Measurements from ENCODE around the gene PCDHA3. TPM values are rescaled to one million over a fixed set of nuclear protein-coding genes. Genes with fewer than 3 reads are reported as not detected.
A peak's percentile ranks its signal among the peaks of the same experiment; 100 is the strongest.
"Not testable (repeated sequence)": the region's sequence is repeated elsewhere in the genome, so short reads cannot be mapped to it uniquely, and the experiment has no call there.

Gene PCDHA3
- polyA plus RNA-seq, 2 of the 4 experiments (the other 2 are of a cell fraction), result 0.84 to 1.7 TPM

GRCh38 chr5:140801494-140801841, 611 bp downstream of the PCDHA3 start:
- Histone ChIP-seq H3K4me2 (peak overlapping the region; percentile 66), H3K4me3 (peak overlapping the region; percentile 49), H3K27ac (peak overlapping the region; percentile 29 to 74; a peak in 5 of 6 replicates), H3K4me1 (no peaks in the 10 kb centered on the region), H3K9me3 (peaks cover 32% of the 10 kb centered on the region)
- DNase-seq (ENCODE audit: low read depth in 1 of 2, low spot score in 1 of 2) (peak; percentile 29 to 57), ATAC-seq (peak; percentile 56 to 83; a peak in 3 of 6 replicates), FAIRE-seq (no peak)
- WGBS (ENCODE audit: missing lambda C conversion rate), result 31% methylated on average over 16 of the region's 16 CpGs
- ChIA-PET POLR2A (no interaction called here), CTCF (interaction anchor here (0.6 to 3.1 kb wide), 13 partner anchors 14 to 268 kb away, joined by 3 to 16 read pairs (median 4); partner anchors contain the start of genes PCDHA12 and PCDHA5)
- TF ChIP-seq CTCF (IDR thresholded peaks at IDR 0.05), result peak; percentile 31; the same call in 1 of the 3 replicates
- no peak for TF ChIP-seq MYC (IDR thresholded peaks at IDR 0.05; ENCODE audit: borderline replicate concordance, low read length)

- CTCF ChIA-PET, result interaction anchor here (1.0 to 3.1 kb wide), 9 partner anchors 13 to 267 kb away, joined by 3 to 16 read pairs (median 4); partner anchors contain the start of genes PCDHA12 and PCDHA5
- H3K4me1 ChIP-seq; DNase-seq (ENCODE audit: low read depth in 1 of 2, low spot score in 1 of 2); FAIRE-seq; ATAC-seq; H3K4me2 ChIP-seq; H3K27ac ChIP-seq; H3K4me3 ChIP-seq; POLR2A ChIA-PET: not testable (repeated sequence)
- H3K9me3 ChIP-seq, result peaks cover 29% of the 10 kb centered on the region
- WGBS (ENCODE audit: missing lambda C conversion rate), result 82% methylated on average over 45 of the region's 45 CpGs
Observed at GRCh38 chr5:140802381-140802780, 1.5 kb downstream of the PCDHA3 start.

- no peaks in the 10 kb centered on the region for H3K4me1 ChIP-seq
- peaks cover 26% of the 10 kb centered on the region for H3K9me3 ChIP-seq
- ATAC-seq (no peak), FAIRE-seq (no peak), DNase-seq (ENCODE audit: low read depth in 1 of 2, low spot score in 1 of 2) (no peak)
- ChIA-PET CTCF (interaction anchor here (1.0 to 3.1 kb wide), 8 partner anchors 12 to 266 kb away, joined by 3 to 16 read pairs (median 4); partner anchors contain the start of genes PCDHA12 and PCDHA5), POLR2A (no interaction called here)
- no peak for TF ChIP-seq CEBPB (IDR thresholded peaks at IDR 0.05)
- no peak for TF ChIP-seq HOXB5 (CRISPR knock-in tag; IDR thresholded peaks at IDR 0.05)
- no peak for TF ChIP-seq NR3C1 (IDR thresholded peaks at IDR 0.05)
- TF ChIP-seq RNF2 (IDR thresholded peaks at IDR 0.05; ENCODE audit: borderline replicate concordance, low read depth), result no peak
- no peak for TF ChIP-seq POLR2A (IDR thresholded peaks at IDR 0.05; ENCODE audit: low read length)
- no peak for TF ChIP-seq HOXB13 (CRISPR knock-in tag; IDR thresholded peaks at IDR 0.05; ENCODE audit: low read depth)
- TF ChIP-seq TP53 (CRISPR knock-in tag; IDR thresholded peaks at IDR 0.05), result no peak
- no peak for TF ChIP-seq HEYL (CRISPR knock-in tag; IDR thresholded peaks at IDR 0.05)
- no peak for TF ChIP-seq NFE2L2 (conservative IDR thresholded peaks at IDR 0.05; ENCODE audit: low read length)
- TF ChIP-seq BCL3 (IDR thresholded peaks at IDR 0.05), result no peak
- H3K27ac ChIP-seq, result no peak overlapping the region
- WGBS (ENCODE audit: missing lambda C conversion rate), result 85% methylated on average over 50 of the region's 53 CpGs
- no peak overlapping the region for H3K4me3 ChIP-seq
- no peak overlapping the region for H3K4me2 ChIP-seq
Observed at GRCh38 chr5:140802781-140803271, 2.0 kb downstream of the PCDHA3 start.

GRCh38 chr5:140806834-140807775, 6.2 kb downstream of the PCDHA3 start, which contains the start of gene PCDHA4:
Gene PCDHA4 (plus strand): TSS chr5:140807068.
- peak within 1 kb of the TSS; percentile 66 to 80 for H3K27ac ChIP-seq
- DNase-seq (ENCODE audit: low read depth in 1 of 2, low spot score in 1 of 2), result peak; percentile 24 to 74
- ChIA-PET CTCF (interaction anchor here (0.7 to 6.5 kb wide), 25 partner anchors 9 to 358 kb away, joined by 3 to 74 read pairs (median 5); partner anchors contain the start of genes PCDHA1, PCDHA11, PCDHA12 and PCDHA5), POLR2A (no interaction called here)
- peak within 1 kb of the TSS; percentile 60 for H3K4me3 ChIP-seq
- H3K9me3 ChIP-seq, result peaks cover 3% of the 10 kb centered on the region; the same call in 1 of the 3 replicates
- H3K4me1 ChIP-seq, result no peaks in the 10 kb centered on the region
- peak; percentile 97 to 98 for ATAC-seq
- peak within 1 kb of the TSS; percentile 60 for H3K4me2 ChIP-seq
- 35% methylated on average over 38 of the region's 47 CpGs for WGBS (ENCODE audit: missing lambda C conversion rate)
- FAIRE-seq, result peak; percentile 74
- TF ChIP-seq EHF (CRISPR knock-in tag; IDR thresholded peaks at IDR 0.05) (no peak), MAFK (IDR thresholded peaks at IDR 0.05; ENCODE audit: partially characterized antibody) (no peak), PHF8 (IDR thresholded peaks at IDR 0.05; ENCODE audit: borderline replicate concordance, low read depth) (peak; percentile 31; the same call in 1 of the 2 replicates), HOXB5 (CRISPR knock-in tag; IDR thresholded peaks at IDR 0.05) (no peak), RFX5 (IDR thresholded peaks at IDR 0.05) (no peak), RAD21 (conservative IDR thresholded peaks at IDR 0.05 in 1 of 2, IDR thresholded peaks at IDR 0.05 in 1 of 2) (peak; percentile 67 to 70), ESRRA (IDR thresholded peaks at IDR 0.05; ENCODE audit: borderline replicate concordance, low read length) (no peak), ZNF302 (CRISPR knock-in tag; IDR thresholded peaks at IDR 0.05) (no peak), JUN (IDR thresholded peaks at IDR 0.05) (no peak), CTCF (IDR thresholded peaks at IDR 0.05) (peak; percentile 66), POLR2AphosphoS2 (conservative IDR thresholded peaks at IDR 0.05; ENCODE audit: low read length) (no peak)

All from A549 (cell line).